PC-9 (cell line): Measurements from ENCODE around the gene SNRNP25.
"Not testable (repeated sequence)": the region's sequence is repeated elsewhere in the genome, so short reads cannot be mapped to it uniquely, and the experiment has no call there.

Experiments
- CTCF ChIP-seq: fragments of 200-600 bp; sonication (generic); conservative IDR thresholded peaks from 2 replicates; pipeline ENCODE4 v1.6.1; 2017; ENCODE audit warnings: mixed run types, antibody characterized with exemption, mild to moderate bottlenecking, moderate library complexity
- EZH2 ChIP-seq: fragments of 200-600 bp; sonication (generic); IDR thresholded peaks from 2 replicates; pipeline ENCODE4 v1.8.0; 2017; ENCODE audit warnings: antibody characterized with exemption, low read depth

GRCh38 chr16:24151-24550, 29.5 kb upstream of the SNRNP25 start:
- TF ChIP-seq EZH2, CTCF: not testable (repeated sequence)
